NCI-H2081 treated with DMSO at 0.1 percent for 48 hours (cell line): Measurements from ENCODE around the gene NF1.

ENCODE experiments used
- DNase-seq: peaks from one replicate; lab custom pipeline; 2025; lab: John Stamatoyannopoulos, UW

Gene NF1

DNA sequence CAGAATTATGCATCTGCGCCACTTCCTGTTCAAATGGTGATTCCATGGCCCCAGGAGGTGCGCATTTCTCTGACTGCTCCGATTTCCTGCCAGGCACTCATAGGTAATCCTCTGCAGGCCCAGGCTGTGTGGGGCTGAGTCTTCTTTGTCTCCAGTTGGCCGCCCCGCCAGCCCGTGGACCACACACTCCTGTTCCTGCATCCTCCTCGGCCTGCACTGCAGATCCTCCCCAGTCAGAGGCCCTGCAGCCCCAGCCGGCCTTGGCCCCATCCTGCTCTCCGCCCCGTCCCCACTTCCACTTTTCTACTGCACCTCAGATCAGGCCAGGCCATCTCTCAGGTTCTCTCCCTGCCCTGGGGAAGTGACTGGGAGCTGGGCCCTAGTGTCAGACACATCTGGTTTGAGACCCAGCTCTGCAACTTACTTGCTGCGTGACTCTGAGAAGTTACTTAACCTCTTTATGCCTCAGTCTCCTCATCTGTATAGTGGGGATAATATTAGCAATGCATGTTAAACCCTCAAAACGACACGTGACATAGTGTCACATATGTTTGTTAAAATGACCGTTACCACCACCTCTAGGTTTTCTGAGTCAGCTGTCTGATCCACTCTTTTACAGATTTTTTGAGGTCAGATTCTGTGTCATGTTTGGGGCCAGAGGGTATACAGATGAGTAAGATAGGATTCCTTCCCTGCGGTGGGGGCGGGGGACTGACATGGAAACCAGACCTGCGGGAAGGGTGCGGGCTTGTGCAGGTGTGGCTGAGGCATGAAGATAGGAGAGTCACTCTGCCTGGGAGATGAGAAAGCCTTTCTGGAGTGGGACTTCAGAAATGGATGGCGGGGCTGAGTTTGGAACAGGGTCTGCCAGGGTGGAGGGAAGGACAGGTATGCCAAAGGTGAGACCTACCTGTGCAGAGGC, 309.5 kb downstream of the NF1 start:
- no peak for DNase-seq

DNA sequence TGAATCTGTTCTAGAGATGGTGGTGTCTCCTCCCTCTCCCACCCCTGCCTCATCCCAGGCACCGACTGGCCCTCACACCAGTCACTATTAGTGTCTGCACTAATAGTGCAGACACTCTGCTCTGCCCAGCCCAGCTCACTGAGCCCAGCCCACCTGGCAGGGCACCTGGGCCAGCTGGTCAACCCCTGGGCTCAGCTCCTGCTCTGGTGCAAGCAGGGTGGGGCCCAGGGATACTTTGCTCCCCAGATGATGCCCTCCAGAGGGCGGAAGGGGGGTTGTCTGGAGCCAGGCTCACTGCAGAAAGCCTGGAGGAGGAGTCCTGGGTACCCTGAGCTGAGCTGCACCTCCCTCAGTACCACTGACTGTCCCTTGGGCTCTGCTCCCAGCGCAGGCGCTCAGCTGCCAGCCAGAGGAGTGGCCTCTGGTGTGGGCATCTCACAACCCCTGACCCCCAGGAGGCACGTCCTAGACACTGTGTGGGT, 311.2 kb downstream of the NF1 start:
- DNase-seq, result no peak

DNA sequence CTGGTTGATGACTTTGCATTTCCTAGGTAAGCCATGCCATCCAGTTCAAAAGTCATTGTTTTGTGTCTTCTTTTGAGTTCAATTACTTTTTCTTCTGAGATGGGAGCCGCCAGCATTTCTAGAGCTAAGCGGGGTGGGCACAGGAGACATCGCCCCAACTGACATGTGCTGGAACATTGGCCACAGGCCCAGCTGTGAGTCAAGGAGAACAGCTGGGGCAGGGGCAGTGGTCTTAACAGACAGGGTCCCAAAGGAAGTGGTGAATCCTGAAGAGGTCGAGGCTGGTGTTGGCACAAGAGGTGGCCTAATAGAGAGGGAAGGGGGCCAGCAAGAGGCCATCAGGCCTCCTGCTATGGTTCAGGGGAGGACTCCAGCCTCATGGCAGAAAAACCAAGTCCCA, 313.8 kb downstream of the NF1 start:
- no peak for DNase-seq

DNA sequence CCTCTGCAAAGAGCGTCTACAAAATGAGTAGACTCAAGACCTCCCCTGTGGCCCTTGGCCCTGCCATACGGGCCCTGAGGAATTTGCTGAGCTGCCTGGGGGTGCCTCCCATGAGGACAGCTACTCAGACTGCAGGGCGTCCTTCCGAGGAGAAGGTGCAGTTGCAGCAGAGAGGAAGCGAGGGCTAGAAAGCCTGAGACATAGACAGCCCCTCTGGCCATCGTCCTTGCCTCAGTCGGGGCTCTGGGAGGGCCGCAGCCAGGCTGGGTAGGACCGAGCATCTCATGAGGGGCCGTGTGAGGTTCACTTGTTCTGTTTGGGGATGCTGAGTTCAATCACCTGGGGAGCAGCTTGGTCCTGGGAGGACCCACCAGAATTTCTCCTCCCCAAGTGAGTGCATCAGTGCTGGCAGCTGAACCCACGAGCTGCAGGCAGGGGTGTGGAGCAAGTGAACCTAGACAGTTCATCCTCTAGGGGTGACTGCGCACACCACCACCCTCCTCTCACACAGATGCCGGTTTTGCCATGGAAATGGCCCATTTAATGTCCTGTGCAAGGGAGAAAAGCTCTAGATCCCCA, 317.0 kb downstream of the NF1 start:
- DNase-seq, result no peak

DNA sequence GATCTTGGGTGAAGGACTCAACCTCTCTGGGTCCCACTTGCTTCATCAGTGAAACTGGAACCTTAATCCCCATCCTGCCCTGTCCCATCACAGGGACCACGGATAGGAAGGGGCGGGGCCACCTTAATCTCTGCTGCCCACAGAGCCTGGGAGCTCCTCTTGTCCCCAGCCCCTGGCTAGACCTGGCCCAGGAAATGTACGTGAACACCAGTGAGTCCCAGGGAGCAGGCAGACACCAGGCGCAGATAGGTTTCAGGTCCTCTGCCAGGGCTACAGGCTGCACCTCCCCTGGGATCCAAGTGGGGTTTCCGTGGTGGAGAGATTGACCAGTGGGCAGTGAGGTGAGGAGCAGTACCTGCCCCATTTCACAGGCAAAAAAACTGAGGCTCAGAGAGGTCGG, 317.7 kb downstream of the NF1 start:
- no peak for DNase-seq

DNA sequence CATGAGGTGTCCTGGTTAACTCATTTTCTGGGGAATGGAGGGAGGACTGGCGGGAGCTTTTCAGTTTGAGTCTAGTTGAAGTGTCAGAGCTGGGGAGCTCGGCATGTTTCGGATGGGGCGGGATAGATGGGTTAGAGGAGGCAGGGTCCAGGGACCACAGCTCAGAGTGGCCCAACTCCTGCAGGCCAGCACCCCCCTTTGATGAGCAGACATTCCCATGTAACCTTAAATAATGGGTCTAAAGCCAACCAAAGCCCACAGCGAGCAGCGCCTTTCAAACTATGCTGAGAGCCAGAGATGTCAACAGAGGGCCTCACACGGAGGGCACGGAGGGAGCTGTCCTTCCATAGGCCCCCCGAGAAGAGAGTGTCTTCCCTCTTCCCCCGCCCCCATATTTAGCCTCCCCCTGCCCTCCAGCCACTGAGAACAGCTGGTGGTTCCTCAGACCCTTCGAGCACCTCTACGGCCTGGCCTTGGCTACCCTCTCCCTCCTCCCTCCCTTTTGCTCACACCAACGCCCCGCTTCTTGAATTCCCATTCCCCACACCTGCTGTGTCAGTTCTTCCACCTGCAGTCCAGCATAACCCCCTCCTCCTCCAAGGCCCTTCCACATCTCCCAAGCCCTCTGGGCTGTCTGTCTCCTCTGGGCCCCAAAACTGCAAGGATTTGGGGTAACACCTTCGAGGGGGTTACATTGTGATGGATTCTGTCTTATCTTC, 318.5 kb downstream of the NF1 start:
- DNase-seq, result no peak

DNA sequence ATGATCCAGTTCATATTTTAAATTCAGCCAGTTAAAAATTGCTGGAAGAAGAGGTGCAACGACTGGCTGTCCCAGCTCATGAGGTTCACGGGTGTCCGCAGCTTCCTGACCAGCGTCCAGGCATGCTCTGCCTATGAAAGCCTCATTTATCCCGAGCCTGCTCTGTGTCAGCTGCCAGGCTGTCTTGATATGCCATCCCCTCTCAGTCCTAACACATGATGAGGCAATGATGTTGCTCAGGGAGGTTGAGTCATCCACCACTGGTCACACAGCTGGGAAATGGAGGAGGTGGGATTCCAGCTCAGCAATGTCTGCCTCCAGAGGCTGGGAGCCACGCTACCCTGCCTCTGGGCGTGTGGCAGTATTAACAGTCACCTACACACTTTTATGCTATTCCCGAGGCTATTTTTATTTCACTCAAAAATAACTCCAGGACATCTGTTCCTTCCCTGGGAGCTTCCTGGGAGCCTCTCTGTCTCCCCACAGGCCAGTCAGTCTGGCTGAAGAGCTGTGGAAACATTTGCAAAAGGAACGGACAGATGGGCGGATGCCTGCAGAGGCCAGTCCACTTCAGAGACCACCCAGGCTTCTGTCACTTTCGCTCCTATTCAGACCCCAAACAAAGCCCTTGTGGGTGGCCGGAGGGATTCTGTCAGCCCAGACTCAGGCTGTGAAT, 319.2 kb downstream of the NF1 start:
- DNase-seq, result no peak

DNA sequence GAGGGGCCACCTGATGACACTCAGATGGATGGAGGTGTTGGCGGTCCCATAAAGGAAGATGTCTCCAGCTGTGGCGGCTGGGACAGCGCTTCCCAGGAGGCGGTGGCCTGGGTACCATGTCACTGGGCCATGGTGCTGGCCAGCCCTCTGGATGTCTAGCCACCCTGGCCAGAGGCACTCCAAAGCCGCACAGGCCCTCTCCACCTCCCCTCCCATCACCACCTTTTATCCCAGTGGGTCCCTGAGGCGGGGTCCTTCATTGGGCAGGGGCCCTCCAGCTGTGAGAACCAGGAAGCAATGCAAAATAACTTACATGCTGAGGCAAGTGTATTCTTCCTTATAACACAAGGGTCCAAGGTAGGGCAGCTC, 319.8 kb downstream of the NF1 start:
- DNase-seq, result no peak

DNA sequence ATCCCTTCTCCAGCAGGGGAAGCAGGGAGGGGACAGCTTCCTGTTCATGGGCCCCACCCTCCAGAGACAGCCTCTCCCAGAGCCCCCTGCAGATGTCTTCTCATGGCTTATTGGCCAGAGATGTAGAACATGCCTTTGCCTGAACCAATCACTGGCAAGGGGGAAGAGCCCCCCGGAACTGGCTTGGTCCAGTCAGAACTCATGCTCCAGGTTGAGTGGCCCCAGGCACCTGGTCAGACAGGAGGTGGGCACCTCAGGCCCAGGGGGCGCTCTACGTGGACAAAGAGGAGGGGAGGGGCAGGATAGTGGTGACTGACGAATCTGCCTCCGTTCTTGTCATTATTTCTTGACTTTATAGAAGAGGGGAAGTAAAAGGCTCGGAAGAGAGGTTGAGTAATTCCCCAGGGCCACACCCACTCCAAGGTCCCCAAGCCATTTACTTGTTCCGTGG, 320.3 kb downstream of the NF1 start:
- DNase-seq, result no peak

DNA sequence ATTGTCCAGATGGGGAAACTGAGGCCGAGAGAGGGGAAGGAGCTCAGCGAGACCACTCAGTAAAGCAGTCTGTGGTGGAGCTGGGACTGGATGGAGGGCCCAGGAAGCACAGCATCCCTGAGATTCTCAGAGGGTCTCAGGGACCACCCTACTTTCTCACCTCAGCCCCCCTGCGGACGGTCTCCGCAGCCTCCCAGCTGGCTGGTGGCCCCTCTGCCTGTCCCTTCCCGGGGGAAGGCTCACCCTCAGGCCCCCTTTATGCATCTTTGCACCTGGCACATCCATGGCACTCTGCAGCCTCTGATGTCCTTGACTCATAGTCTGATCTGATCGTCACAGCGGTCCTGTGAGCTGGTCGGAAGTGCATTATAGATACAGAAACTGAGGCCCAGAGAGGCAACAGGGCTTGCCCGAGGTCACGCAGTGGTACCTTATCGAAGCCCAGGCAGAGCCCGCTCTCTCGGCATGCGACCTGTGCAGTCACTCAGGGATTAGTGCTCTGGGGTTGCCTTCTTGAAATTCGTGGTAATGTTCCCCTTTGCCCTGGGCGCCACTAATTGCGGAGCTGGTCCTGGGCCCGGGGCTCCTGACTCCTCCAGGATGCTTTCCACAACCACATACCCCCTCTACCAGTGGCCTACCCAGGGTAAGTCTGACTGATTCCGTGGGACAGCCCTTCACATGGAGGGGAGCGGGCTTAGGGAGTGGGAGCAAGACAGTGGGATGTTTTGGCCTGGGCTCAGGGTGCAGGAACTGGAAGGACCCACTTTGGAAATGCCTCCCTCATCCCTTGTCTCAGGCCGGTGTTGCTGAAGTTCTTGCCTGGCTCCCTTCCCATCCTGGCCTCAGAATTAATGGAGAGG, 321.1 kb downstream of the NF1 start:
- DNase-seq, result no peak

DNA sequence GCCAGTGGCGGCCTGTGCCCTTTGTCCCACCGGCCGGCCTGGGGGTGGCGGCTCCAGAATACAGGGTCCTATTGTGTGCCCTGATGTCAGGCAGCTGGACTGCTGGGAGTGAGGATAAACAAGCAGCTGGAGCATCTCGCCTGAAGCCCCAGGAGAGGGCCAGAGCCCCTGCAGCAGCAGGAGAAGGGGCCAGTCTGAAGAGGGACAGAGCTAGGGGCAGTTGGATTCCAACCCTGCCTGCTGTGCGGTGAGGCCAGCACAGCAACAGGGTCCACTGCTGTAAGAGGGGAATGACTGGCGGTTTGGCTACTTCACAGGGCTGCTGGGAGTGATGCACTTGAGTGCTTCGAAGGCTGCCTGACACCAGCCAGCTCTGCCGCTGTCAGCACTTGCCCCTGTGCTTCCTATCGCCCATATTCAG, 321.7 kb downstream of the NF1 start:
- DNase-seq, result no peak

DNA sequence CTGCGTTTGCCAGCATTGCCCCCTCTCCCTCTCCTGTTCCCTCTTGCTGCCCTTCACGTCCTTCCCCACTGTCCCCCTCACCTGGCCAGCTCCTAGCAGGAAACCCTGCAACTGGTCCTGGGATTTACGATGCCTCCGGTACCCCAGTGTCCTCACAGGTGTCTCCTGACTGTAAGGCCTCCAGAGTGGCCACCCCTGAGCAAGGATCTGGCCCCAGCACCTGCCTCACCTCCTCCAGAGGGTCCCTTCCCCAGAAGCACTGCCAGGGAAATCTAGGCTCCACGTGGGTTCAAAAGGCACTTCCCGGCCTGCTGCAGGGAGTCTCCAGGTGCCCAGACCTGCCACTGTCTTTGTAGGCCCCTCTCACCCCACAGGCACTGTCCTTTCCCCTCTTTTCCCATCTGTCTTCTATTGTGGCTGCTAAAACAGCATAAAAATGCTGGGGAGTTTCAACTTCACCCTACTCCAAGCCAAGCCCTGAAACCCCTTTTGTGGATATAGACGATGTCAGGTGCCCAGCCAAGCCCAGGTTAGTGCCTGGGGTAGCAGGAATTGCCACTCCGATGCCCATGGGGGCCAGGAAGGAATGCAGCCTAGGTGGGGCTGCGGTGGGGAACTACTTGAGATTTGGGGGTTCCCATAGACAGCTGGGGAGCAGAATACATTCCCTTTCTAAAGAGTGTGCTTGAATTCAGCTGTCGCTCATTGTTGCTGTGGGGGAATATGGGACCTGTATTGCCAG, 322.4 kb downstream of the NF1 start:
- DNase-seq, result no peak

DNA sequence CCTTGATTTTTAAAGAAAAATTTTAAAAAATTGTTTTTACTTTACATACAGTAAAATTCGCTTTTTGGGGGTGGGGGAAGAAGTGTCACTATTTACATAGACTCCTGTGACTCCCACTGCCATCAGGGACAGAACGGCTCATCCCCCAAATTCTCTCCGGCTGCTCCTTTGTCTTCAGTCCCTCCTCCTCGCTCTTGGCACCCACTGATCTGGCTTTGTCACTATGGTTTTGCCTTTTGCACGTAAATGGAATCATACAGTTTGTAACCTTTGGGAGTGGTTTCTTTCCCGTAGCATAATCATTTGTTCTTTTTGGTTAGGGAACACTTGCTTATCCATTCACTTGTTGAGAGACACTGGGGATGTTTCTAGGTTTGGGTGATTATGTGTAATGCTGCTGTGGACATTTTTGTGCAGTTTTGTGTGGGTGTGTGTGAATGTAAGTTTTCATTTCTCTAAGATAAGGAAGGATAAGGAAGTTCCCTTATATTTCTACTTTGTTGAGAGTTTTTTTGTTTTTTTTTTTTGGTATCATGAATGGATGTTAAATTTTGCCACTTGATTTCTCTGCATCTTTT, 324.1 kb downstream of the NF1 start:
- no peak for DNase-seq

DNA sequence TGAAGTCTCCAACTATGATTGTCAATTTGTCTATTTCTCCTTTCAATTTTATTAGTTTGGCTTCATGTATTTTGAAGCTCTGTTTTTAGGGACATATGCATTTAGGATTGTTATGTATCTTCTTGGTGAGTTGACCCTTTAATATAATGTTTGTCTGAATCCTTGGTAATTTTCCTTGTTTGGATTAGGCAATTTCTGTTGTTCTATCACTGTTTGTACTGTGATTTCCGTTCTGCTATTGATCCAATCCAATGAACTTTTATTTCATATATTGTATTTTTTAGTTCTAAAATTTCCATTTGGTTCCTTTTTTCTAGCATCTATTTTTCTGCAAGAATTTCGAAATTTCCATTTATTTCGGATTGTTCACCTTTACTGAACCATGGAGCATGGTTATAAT, 327.7 kb downstream of the NF1 start:
- DNase-seq, result no peak

DNA sequence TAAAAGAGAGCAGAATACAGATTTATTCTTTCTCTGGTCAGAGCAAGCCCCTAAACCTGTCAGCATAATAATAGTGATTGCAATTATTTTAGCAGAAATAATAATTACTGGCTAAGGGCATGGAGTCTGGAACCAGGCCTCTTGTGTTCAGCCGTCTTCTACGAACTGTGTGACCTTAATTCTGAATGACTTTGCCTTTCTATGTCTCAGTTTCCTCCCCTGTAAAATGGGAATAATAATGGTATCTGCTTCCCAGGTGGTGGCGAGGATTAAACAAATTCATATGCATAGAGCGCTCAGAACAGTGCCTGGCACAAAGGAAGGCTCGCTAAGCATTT, 330.1 kb downstream of the NF1 start:
- no peak for DNase-seq

DNA sequence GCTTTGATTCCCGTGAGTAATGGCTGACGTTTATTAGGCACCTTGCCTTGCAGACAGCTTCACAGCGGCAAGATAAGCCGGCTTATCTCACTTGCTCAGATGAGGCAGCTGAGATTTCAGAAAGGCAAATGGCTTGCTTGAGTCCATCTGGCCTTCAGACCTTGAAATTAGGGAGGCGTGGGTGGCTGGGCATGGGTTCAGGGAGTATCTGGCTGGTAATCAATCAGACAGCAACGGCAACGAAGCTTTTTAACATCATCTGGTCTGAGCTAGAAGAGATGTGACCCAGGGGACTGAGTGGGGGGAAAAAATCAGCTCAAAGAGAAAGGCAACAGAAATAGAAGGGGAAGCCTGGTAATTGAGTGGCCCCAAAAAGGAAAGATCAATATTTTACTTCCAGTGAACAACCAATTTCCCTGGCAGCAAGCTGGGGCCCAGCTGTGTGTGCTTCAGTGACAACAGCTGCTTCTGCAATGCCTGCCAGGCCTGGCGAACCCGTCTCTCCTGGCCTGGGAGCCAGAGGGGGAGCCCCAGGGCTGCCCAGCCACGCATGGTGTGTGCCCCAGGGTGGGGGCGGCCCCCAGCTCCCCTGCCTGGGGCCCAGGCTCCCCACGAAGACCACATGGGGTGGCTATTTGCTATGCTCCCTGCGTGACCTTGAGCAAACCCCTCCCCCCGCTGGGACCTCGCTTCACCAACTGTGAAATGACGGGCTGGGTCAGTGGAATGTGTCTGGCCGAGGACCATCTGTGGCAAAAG, 330.7 kb downstream of the NF1 start:
- no peak for DNase-seq
